GM12878 (cell line): ENCODE results near the gene SDCCAG8. TPM values are rescaled to one million over a fixed set of nuclear protein-coding genes. Genes with fewer than 3 reads are reported as not detected.

Experiments used
- ATAC-seq: fragments of 200-7000 bp; cut with Tn5 transposase; 3 replicates; pipeline ENCODE4 v1.9.1; 2020; ENCODE audit warnings: mild to moderate bottlenecking, moderate library complexity
- BruUV-seq: library from RNA; stranded (reverse); fragments of 400-500 nt; replicated peaks from 2 replicates; lab custom pipeline; 2021; lab: Mats Ljungman, UMichigan
- CTCF ChIA-PET: fragments of 300-600 bp; sonication (Branson Sonifier 250); formaldehyde crosslinking; extraction: SDS; loops from one replicate; lab custom pipeline; 2021; ENCODE audit warnings: inconsistent platforms; lab: Yijun Ruan, JAX
- POLR2A ChIA-PET: fragments of 350-600 bp; formaldehyde crosslinking; extraction: SDS; loops from one replicate; lab custom pipeline; 2021; ENCODE audit warnings: inconsistent platforms; lab: Charles Lee
- RAD21 ChIA-PET: fragments of 300-600 bp; sonication (Branson Sonifier 250); formaldehyde crosslinking; loops from one replicate; lab custom pipeline; 2023; ENCODE audit warnings: antibody characterized with exemption; ENCODE audit not compliant: unreplicated experiment; lab: Charles Lee
- SMC1A ChIA-PET: fragments of 300-600 bp; sonication (Branson Sonifier 250); formaldehyde crosslinking; loops from one replicate; lab custom pipeline; 2023; ENCODE audit not compliant: unreplicated experiment, uncharacterized antibody; lab: Charles Lee
- DNase-seq: peaks from one replicate; pipeline ENCODE4 v3.0.0-alpha.2; 2011; ENCODE audit warnings: low read depth, low spot score
- FAIRE-seq: peaks from 3 replicates; lab custom pipeline; 2011; peaks lifted over from hg19 to GRCh38; lab: Jason Lieb, UNC
- H2AFZ ChIP-seq: 2 replicates; pipeline ENCODE4 v1.6.0; 2011; ENCODE audit warnings: low read depth, low read length, control low read depth; ENCODE audit not compliant: control insufficient read depth
- H3K27ac ChIP-seq: 2 replicates; pipeline ENCODE4 v1.5.1; 2011; ENCODE audit warnings: control low read depth; ENCODE audit not compliant: control insufficient read depth, insufficient read depth
- H3K27me3 ChIP-seq, 2 experiments: replicated peaks in 1 of 2; 2 replicates each; pipeline versions ENCODE4 v1.6.0 to v1.6.1; 2011; ENCODE audit warnings: low read length in 1 of 2; ENCODE audit not compliant: control insufficient read depth in 2 of 2, insufficient read depth in 2 of 2
- H3K36me3 ChIP-seq, 2 experiments: 2 replicates each; pipeline ENCODE4 v1.5.1; 2011; ENCODE audit warnings: low read length in 1 of 2; ENCODE audit not compliant: control insufficient read depth in 2 of 2, insufficient read depth in 2 of 2
- H3K4me1 ChIP-seq: 2 replicates; pipeline ENCODE4 v1.6.1; 2011; ENCODE audit warnings: mild to moderate bottlenecking, low read length, moderate library complexity, mixed read lengths; ENCODE audit not compliant: control insufficient read depth, insufficient read depth
- H3K4me2 ChIP-seq: 2 replicates; pipeline ENCODE4 v1.6.0; 2011; ENCODE audit warnings: control low read depth; ENCODE audit not compliant: control insufficient read depth, insufficient read depth
- H3K4me3 ChIP-seq: fragments of 200-600 bp; sonication (generic); 2 replicates; pipeline ENCODE4 v1.5.1; 2016
- H3K79me2 ChIP-seq: 2 replicates; pipeline ENCODE4 v1.6.0; 2011; ENCODE audit warnings: low read length; ENCODE audit not compliant: control insufficient read depth, insufficient read depth
- H3K9ac ChIP-seq: 2 replicates; pipeline ENCODE4 v1.8.0; 2011; ENCODE audit warnings: low read length, control low read depth, mixed read lengths; ENCODE audit not compliant: control insufficient read depth, insufficient read depth
- H3K9me3 ChIP-seq: replicated peaks from 3 replicates; pipeline ENCODE4 v1.5.1; 2011; ENCODE audit warnings: mild to moderate bottlenecking, low read length; ENCODE audit not compliant: control insufficient read depth, insufficient read depth
- H4K20me1 ChIP-seq: 2 replicates; pipeline ENCODE4 v1.6.0; 2011; ENCODE audit not compliant: control insufficient read depth, insufficient read depth
- EGR1 ChIP-seq, 2 experiments: IDR thresholded peaks; 1 replicate in 1 of 2; 2 replicates in 1 of 2; pipeline ENCODE4 v1.6.1; 2011 to 2012; ENCODE audit warnings: low read depth in 2 of 2, low read length in 2 of 2, borderline replicate concordance in 1 of 2, mild to moderate bottlenecking in 1 of 2, moderate library complexity in 1 of 2
- RAD21 ChIP-seq: IDR thresholded peaks from 2 replicates; pipeline ENCODE4 v1.6.1; 2011; ENCODE audit warnings: mild to moderate bottlenecking, low read depth, low read length, moderate library complexity; ENCODE audit not compliant: insufficient read depth
- RUNX3 ChIP-seq: IDR thresholded peaks from 2 replicates; pipeline ENCODE4 v1.6.1; 2012; ENCODE audit warnings: low read length, inconsistent platforms
- WGBS: methylation state at CpG from one replicate; pipeline ENCODE4 v1.1.6; 2016; ENCODE audit warnings: low lambda C conversion rate; ENCODE audit not compliant: insufficient replicate concordance, insufficient coverage; ENCODE audit errors: missing lambda C conversion rate; 5-methylcytosine and 5-hydroxymethylcytosine counted together
- in situ Hi-C: fragments of 300-500 bp; cut with MboI; formaldehyde crosslinking; loops from 9 replicates; pipeline ENCODE4 v1.14.3; 2018; ENCODE audit warnings: mixed read lengths
- intact Hi-C: fragments of 100-400 bp; cut with micrococcal nuclease; formaldehyde crosslinking; loops from one replicate; pipeline ENCODE4 v1.14.2; 2022; ENCODE audit not compliant: unreplicated experiment
- polyA plus RNA-seq, 11 experiments: library from polyadenylated mRNA; depleted of rRNA in 4 of 11; unstranded in 6 of 11; stranded (reverse) in 5 of 11; fragments of >200 nt; fragmentation: Nextera tagmentation in 4 of 11; fragmentation: Illumina TruSeq in 1 of 11; extraction: Ambion mirVana in 4 of 11; extraction: Trizol in 1 of 11; gene quantifications; 1 replicate in 1 of 11; 2 replicates in 10 of 11; pipeline versions ENCODE4 v1.2.1 to v1.2.3, GENCODE V29; 2011 to 2016; ENCODE audit warnings: inconsistent platforms in 2 of 11, missing spikeins in 2 of 11, low read depth in 1 of 11
- total RNA-seq, 4 experiments: library from RNA; depleted of rRNA in 3 of 4; stranded (reverse); fragments of >200 nt in 3 of 4; fragmentation: Illumina TruSeq in 1 of 4; extraction: Trizol in 1 of 4; gene quantifications; 2 replicates each; pipeline versions ENCODE4 v1.2.1 to v1.2.3, GENCODE V29; 2013 to 2021
- TF ChIP-seq, protein P1 (sequence below): fragments of 450-650 bp; IDR thresholded peaks from 2 replicates; pipeline ENCODE4 v1.6.1; 2017; ENCODE audit warnings: mild to moderate bottlenecking, moderate library complexity

Gene SDCCAG8
- total and polyA plus RNA-seq, 10 of the 15 experiments (the other 5 are each of a cell fraction or from before 2014, with no cell fraction given) = 15.0 to 25.6 (median 20.6) TPM

DNA sequence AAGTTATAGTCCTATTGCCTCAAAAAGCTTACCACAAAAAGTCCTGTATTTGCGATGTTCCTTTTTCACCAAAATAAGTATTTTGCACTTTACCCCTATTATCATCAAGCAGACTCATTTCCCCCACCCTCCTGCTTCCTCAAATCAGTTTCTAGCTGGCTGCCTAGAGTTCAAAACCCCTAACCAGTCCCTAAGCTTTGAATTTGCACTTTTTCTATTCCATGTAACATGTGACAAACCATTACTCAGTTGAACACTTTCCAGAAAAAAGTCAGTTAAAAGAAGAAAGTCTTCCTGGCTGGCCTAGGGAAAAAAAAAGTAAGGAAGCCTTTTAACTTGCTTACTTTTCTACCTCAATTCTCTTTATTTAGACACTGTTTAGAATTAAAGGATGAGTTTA is 8.9 kb upstream of the SDCCAG8 start:
- peak overlapping the region; percentile 35; the same call in 1 of the 2 replicates for H3K4me2 ChIP-seq
- ATAC-seq (peak; percentile 61), FAIRE-seq (no peak), DNase-seq (no peak)
- in situ Hi-C loops = no loop called here
- SMC1A ChIA-PET = interaction anchor here (0.7 to 1.9 kb wide), 6 partner anchors 9 to 67 kb away, joined by 3 to 7 read pairs (median 6); partner anchors contain the start of genes CEP170 and SDCCAG8
- intact Hi-C loops = no loop called here
- peaks cover 76% of the 10 kb centered on the region for H3K79me2 ChIP-seq
- H3K4me1 ChIP-seq = peaks cover 8% of the 10 kb centered on the region; the same call in 1 of the 2 replicates
- no peaks in the 10 kb centered on the region; the same call in 2 of the 3 replicates for H3K9me3 ChIP-seq
- CTCF ChIA-PET = interaction anchor here (0.7 to 1.6 kb wide), 2 partner anchors 9 to 12 kb away, joined by 3 to 7 read pairs; partner anchors contain the start of genes CEP170 and SDCCAG8
- no TSS peak for BruUV-seq
- TF ChIP-seq EGR1 (IDR thresholded peaks at IDR 0.05; ENCODE audit: borderline replicate concordance in 1 of 2, low read depth in 2 of 2, low read length in 2 of 2) (no peak), RUNX3 (no peak), RAD21 (no peak)
- TF ChIP-seq, protein P1, sequence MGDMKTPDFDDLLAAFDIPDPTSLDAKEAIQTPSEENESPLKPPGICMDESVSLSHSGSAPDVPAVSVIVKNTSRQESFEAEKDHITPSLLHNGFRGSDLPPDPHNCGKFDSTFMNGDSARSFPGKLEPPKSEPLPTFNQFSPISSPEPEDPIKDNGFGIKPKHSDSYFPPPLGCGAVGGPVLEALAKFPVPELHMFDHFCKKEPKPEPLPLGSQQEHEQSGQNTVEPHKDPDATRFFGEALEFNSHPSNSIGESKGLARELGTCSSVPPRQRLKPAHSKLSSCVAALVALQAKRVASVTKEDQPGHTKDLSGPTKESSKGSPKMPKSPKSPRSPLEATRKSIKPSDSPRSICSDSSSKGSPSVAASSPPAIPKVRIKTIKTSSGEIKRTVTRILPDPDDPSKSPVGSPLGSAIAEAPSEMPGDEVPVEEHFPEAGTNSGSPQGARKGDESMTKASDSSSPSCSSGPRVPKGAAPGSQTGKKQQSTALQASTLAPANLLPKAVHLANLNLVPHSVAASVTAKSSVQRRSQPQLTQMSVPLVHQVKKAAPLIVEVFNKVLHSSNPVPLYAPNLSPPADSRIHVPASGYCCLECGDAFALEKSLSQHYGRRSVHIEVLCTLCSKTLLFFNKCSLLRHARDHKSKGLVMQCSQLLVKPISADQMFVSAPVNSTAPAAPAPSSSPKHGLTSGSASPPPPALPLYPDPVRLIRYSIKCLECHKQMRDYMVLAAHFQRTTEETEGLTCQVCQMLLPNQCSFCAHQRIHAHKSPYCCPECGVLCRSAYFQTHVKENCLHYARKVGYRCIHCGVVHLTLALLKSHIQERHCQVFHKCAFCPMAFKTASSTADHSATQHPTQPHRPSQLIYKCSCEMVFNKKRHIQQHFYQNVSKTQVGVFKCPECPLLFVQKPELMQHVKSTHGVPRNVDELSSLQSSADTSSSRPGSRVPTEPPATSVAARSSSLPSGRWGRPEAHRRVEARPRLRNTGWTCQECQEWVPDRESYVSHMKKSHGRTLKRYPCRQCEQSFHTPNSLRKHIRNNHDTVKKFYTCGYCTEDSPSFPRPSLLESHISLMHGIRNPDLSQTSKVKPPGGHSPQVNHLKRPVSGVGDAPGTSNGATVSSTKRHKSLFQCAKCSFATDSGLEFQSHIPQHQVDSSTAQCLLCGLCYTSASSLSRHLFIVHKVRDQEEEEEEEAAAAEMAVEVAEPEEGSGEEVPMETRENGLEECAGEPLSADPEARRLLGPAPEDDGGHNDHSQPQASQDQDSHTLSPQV = no peak
- H4K20me1 ChIP-seq = no peaks in the 10 kb centered on the region; the same call in 1 of the 2 replicates
- H3K36me3 ChIP-seq = no peaks in the 10 kb centered on the region; a peak in 1 of 4 replicates
- no peaks in the 10 kb centered on the region for H3K27me3 ChIP-seq
- no peak overlapping the region for H2AFZ ChIP-seq
- WGBS = 5% methylated on average over 1 of the region's 1 CpG
- no peak overlapping the region for H3K27ac ChIP-seq
- RAD21 ChIA-PET = interaction anchor here (0.8 to 1.1 kb wide), 3 partner anchors 8 to 67 kb away, joined by 3 to 8 read pairs (median 4); partner anchors contain the start of genes CEP170 and SDCCAG8
- H3K9ac ChIP-seq = no peak overlapping the region
- POLR2A ChIA-PET = interaction anchor here (2.1 kb wide), 1 partner anchor 9 kb away, joined by 17 read pairs; the partner anchor contains the start of genes CEP170 and SDCCAG8
- H3K4me3 ChIP-seq = no peak overlapping the region
